Retina (tissue), 1 donor: ENCODE results near the gene AQP6.

Experiments
- DNase-seq: peaks from one replicate; pipeline ENCODE4 v3.0.0-alpha.2; 2016

Gene AQP6

DNA sequence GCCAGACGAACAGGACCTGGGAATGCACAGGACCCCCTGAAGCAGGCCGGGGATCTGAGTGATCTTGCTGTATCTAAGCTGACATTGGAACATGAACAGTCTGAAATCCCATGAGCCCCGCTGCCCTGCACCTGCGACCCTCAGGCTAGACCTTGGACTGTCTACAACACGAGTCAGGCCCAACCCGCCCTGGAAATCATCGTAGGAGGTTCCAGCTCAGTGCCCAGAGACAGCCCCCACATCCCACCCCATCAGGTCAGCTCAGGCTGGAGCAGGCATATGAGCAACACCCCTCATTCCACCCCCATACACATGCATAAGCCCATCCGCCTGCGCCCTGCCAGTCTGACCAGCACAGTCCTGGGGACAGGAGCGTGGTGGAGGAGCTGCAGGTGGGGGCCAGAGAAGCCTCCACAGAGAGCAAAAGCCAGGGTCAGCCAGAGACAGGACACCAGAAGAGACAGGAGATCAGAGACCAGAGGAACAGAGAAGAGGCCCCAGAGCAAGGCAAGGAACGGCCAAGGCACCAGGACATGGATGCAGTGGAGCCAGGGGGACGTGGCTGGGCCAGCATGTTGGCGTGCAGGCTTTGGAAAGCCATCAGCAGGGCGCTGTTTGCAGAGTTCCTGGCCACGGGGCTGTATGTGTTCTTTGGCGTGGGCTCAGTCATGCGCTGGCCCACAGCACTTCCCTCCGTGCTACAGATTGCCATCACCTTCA is at the start of gene AQP6:
TSS of gene AQP6 (plus strand) at position 307 of the 720 bp plus-strand sequence. CDS start at position 534, 227 bp downstream.
- no peak for DNase-seq

DNA sequence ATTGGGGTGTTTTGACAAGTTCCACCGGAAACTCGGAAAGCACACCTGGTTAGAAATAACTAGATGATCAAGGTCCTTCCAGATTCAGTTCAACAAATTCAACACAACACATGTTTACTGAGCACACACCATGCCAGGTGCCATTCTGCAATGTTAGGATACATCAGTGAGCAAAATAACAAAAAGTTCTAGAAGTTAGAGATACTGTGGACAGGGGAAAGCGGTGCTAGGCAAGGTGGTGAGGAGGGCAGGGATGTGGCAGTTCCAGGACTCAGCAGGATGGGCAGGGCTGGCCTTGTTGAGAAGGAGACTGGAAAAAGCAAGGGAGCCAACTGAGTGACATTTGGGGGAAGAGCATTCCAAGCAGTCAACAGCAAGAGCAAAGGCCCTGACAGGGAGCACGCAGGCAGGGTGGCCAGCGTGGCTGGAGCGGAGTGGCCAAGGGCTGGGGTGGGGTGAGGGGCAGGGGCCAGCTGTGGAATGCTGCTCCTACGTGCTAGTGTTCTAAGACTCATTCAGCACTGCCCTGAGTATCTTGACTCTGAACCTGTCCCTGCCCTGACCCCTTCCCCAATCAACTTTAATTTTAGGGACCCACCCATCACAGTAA is 49.6 kb upstream of the AQP6 start:
- no peak for DNase-seq

DNA sequence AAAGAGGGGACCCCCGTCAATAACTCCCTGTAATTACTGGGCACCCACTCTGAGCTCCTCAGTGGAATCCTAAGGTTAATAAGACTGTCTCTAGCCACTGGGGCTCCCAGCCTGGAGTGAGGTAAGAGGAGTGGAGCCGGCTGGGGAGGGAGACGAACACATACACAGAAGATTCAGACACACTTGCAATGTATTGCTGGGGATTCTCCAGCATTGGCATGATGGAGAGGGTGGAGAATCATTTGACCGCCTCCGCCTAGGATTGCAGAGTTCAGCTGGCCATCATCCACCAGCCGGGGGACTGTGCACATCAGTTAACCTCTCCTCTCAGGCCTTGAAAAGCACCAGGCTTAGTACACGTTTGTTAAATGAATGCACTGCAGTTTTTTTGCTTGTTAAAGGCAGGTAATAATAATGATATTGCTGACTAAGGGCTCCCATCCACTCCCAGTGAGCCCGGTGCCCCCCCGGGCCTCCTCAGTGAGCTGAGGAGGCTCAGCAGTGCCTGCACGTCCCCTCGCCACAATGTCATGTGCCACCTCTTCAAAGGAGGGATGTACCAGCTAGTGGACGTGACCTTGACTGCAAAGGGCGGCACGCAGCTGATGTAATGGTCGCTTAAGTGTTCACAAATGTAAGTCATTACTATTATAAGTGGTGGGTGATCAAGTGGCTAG is 48.7 kb upstream of the AQP6 start:
- DNase-seq: no peak

GRCh38 chr12:49924628-49925246 is 48.0 kb upstream of the AQP6 start:
- DNase-seq: no peak

- no peak for DNase-seq
Observed at GRCh38 chr12:49925433-49926204, 47.1 kb upstream of the AQP6 start.

DNA sequence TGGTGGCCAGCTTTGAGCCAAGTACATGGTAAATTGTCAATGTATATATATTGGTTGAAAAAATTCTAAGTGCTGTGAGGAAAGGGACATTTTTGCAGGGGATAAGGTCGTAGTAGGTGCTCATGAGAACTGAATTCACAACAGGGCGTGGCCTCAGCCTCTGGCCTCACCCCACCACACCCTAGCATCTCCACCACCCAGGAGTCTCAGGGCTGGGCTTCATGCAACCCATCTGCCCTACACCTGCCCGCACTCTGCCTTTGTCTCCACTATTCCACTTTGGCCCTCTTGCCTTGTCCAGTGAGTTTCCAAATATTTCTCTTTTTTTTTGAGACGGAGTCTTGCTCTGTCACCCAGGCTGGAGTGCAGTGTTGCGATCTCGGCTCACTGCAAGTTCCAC is 44.3 kb upstream of the AQP6 start:
- DNase-seq: no peak

GRCh38 chr12:49929581-49929980 is 43.2 kb upstream of the AQP6 start:
- DNase-seq: no peak

DNA sequence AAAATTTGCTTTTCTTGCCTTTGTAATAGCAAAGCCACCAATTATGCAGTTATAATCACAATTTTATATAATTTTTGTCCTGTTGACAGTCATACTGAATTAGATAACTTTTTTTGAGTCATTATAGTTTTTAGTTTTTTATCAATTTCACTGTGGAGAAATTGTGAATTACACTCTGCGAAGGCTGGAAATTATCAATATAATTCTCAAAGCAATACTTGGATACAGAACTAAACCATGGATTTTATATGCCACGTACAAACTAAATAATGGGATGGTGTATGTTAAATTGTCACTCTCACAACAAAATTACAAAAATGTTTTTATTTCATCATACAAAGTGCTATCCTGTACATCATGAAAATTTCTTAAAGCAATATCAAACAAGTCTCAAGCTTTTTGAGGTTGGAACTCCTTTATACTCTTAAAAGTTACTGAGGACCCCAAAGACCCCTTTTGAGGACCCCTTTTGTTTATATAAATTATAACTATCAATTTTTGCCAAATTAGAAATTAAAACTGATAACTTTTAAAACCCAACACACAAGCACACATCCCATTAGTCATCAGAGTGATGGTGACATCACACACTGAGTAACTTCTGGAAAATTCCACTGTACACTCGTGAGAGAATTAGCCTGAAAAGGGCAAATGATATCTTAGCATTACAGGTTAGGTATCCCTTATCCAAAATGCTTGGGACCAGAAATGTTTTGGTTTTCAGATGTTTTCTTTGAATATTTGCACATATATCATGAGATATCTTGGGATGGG is 42.0 kb upstream of the AQP6 start:
- DNase-seq: no peak

- DNase-seq: no peak
Observed at GRCh38 chr12:49932023-49932422, 40.7 kb upstream of the AQP6 start.

DNA sequence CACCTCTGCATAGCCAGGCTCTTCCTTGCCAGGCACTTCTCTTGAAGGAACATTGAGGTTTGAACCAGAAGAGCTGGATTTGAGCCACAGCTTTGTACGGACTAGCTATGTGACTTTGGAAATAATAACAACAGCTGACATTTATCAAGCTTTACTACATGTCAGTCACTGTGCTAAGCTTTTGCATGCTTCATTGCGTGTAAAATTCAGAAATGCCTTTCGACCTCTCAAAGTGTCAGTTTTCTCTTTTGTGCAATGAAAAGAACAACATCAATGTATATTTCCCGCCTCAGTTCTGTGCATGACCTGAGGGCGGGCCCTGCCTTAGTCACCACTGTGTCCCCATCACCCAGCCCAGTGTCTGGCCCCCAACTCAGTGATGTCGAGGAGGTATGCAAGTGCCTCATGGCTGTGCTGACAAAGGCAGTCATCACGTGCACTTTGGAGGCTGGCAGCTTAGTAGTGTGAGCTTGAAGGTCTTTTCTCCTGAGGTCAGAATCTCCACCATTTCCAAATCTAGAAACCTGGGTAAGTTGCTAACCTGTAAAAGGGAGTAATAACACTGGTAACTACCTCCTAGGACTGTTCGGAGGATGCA is 40.1 kb upstream of the AQP6 start:
- DNase-seq: no peak

- no peak for DNase-seq
Observed at GRCh38 chr12:49933796-49934195, 39.0 kb upstream of the AQP6 start.

DNA sequence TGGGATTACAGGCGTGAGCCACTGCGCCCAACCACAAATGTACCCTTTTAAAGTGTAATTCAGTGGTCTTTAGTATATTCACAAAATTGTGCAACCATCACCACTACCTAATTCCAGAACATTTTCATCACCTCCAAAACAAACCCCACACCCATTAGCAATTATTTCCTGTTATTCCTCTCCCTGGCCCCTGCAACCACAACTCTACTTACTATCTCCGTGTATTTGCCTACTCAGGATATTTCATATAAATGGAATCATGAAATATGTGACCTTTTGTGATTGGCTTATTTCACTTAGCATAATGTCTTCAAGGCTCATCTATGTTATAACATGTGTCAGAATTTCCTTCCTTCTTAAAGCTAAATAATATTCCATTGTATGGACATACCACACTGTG is 38.2 kb upstream of the AQP6 start:
- DNase-seq: no peak

DNA sequence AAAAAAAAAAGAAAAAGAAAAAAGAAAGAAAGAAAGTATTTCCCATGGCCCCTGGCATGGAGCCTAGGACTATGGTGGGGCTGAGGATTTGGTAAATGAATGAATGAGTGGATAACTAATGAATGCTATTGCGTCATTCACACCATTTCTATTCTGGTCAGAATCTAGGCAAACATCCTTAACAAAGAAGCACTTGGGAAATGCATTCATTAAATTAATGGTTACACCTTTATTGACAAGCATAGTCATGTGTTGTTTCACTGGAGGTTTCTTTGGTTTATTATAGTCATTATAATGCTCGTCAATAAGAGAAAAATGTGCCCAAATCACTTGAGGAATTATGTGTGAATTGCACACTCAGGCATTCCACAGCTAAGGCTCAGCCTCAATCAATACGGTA is 35.8 kb upstream of the AQP6 start:
- no peak for DNase-seq

DNA sequence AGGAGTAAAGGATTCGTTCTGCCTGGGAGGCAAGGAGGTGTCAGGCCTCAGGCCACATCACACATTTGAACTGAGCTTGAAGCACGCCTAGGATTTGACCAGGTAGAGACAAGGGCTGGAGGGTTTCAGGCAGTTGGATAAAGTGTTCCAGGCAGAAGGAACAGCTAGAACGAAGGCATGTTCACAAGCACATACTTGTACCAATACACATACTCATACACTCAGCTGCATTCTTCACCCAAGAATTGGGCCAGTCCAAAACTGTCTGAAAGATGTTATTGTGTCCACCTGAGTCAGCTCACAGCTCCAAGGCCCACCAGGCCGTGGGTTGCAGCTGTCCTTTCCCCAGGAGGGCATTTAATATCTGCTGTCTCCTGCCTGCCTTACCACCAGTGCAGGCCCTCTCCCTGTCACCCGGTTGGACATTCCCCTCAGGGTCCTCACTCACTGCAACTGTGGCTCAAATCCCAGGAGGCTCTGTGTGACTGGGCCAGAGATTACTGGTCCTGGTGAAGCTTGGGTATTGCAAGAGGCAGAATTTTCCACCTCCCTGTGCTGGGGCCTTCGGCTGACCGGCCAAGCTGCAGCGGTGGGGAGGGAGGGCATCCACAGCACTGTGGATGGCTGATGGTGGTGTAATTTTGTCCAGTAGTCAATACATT is 35.0 kb upstream of the AQP6 start:
- DNase-seq: no peak

DNA sequence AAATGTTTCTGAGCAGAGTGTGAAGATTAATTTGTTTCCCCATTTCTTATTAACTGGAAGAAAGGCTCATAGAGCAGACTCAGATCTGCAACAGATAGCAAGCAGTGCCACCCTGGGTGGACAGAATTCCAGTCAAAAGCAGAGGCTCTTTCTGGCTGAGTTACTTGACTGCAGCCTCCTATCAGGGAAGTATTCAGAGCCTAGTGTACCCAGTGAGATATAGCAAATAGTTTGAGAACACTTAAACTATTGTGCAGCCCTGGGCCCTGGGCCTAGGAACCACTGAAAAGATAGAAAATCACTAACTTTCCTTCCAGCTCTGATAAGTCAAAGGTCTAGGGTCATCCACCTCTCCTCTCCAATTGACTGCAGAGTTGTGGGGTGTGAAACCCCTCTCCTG is 33.4 kb upstream of the AQP6 start:
- DNase-seq: no peak

GRCh38 chr12:49939707-49940106 is 33.0 kb upstream of the AQP6 start:
- no peak for DNase-seq

GRCh38 chr12:49941556-49942511 is 30.9 kb upstream of the AQP6 start:
- peak; percentile 27 for DNase-seq

- DNase-seq: no peak
Observed at GRCh38 chr12:49942512-49942893, 30.2 kb upstream of the AQP6 start.

DNA sequence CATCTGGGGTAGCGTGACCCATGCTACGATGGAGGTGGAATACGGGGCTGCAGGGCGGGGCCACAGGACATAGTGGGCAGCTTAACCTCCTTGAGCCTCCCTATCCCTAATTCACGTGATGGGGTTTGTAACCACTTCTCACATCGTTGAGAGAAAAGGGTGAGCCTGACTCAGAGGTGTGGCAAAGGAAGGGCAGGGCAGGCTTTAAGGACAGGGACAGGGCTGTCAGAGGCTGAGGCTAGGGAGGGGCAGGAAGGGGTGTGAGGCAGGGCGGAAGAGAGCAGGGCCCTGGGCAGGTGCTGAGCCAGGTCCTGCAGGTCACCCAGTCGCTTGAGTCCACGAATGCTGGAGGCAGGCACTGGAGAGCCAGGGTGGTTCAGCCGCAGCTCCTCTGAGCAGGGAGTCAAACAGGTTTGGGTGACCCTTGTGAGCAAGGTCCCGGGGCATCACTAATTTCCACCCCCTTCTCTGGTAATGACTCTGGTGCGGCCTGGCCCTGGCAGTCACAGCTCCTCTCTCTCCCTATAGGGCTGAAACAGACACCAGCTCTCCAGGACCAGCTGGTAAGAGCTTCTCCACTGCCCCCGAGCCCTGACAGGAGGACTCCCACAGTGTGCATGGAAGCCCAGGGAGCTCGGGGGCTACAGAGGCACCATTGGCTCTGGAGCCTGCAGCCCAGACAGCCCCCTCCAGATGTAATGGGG is 29.7 kb upstream of the AQP6 start:
- peak; percentile 25 for DNase-seq

DNA sequence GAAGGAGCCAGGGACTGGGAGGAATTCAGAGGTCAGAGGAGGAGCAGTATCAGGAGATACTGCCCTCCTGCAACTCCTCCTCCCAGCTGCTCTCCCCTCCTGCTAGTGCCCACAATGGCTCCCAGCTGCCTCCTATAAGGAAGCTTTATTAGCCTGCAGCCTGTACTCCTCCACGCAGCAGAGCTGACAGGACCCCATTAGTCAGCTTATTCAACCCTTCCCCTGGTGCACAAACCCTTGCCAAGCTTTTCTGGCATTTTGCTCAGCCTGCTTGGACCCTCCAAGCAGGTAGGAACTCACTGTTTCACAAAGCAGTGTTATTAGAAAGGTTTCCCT is 29.2 kb upstream of the AQP6 start:
- DNase-seq: no peak
